Osteocyte (in vitro differentiated cells): ENCODE results near the gene FOXI2. TPM values are rescaled to one million over a fixed set of nuclear protein-coding genes. Genes with fewer than 3 reads are reported as not detected.

Experiments used
- DNase-seq: peaks from one replicate; pipeline ENCODE4 v3.0.0; 2021; ENCODE audit warnings: mixed read lengths; ENCODE audit not compliant: unreplicated experiment; ENCODE audit errors: extremely low spot score
- H3K27ac Mint-ChIP-seq: one replicate; pipeline ENCODE4 v1.8.0; 2021; ENCODE audit warnings: mild to moderate bottlenecking, mixed read lengths; ENCODE audit not compliant: unreplicated experiment
- H3K27me3 Mint-ChIP-seq: one replicate; pipeline ENCODE4 v1.8.0; 2021; ENCODE audit warnings: mixed read lengths; ENCODE audit not compliant: unreplicated experiment
- H3K36me3 Mint-ChIP-seq: one replicate; pipeline ENCODE4 v1.8.0; 2021; ENCODE audit warnings: mixed read lengths; ENCODE audit not compliant: unreplicated experiment
- H3K4me1 Mint-ChIP-seq: one replicate; pipeline ENCODE4 v1.8.0; 2021; ENCODE audit warnings: mixed read lengths; ENCODE audit not compliant: unreplicated experiment
- H3K4me3 Mint-ChIP-seq: one replicate; pipeline ENCODE4 v1.8.0; 2021; ENCODE audit warnings: mild to moderate bottlenecking, moderate library complexity, mixed read lengths; ENCODE audit not compliant: unreplicated experiment
- H3K9me3 Mint-ChIP-seq: one replicate; pipeline ENCODE4 v1.8.0; 2021; ENCODE audit warnings: mixed read lengths; ENCODE audit not compliant: unreplicated experiment
- total RNA-seq: library from RNA; stranded (reverse); gene quantifications from 2 replicates; pipeline ENCODE4 v1.2.1, GENCODE V29; 2021
- TF ChIP-seq, protein P1 (sequence below): fragments of 200-600 bp; sonication (generic); IDR thresholded peaks from 2 replicates; pipeline ENCODE4 v1.5.0; 2021; ENCODE audit warnings: antibody characterized with exemption, mild to moderate bottlenecking, moderate library complexity

The FOXI2 gene
- total RNA-seq, 1 donor from 2014 or later, result not detected

DNA sequence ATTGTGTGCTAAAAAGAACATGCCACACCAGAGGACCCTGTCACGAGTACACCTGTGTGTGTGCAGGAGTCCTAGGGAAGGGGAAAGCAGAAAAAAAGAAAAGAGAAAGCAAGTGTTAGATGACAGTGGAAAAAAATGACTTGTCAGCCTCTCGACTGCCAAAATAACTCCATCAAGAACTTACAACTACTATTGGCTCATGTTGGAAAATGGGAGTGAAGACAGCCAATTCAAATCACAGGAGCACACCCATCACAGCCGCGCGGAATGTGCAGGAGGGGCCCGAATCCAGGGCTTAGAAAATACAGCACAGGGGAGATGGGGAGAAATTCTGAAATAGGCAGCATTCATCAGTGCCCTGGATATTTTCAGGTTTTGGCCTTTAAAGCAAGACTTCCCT is 38.1 kb upstream of the FOXI2 start:
- Mint-ChIP-seq H3K9me3 (no peaks in the 10 kb centered on the region), H3K4me1 (no peaks in the 10 kb centered on the region), H3K36me3 (no peaks in the 10 kb centered on the region), H3K27ac (no peak overlapping the region), H3K27me3 (no peaks in the 10 kb centered on the region), H3K4me3 (no peak overlapping the region)
- no peak for DNase-seq
- TF ChIP-seq, protein P1, sequence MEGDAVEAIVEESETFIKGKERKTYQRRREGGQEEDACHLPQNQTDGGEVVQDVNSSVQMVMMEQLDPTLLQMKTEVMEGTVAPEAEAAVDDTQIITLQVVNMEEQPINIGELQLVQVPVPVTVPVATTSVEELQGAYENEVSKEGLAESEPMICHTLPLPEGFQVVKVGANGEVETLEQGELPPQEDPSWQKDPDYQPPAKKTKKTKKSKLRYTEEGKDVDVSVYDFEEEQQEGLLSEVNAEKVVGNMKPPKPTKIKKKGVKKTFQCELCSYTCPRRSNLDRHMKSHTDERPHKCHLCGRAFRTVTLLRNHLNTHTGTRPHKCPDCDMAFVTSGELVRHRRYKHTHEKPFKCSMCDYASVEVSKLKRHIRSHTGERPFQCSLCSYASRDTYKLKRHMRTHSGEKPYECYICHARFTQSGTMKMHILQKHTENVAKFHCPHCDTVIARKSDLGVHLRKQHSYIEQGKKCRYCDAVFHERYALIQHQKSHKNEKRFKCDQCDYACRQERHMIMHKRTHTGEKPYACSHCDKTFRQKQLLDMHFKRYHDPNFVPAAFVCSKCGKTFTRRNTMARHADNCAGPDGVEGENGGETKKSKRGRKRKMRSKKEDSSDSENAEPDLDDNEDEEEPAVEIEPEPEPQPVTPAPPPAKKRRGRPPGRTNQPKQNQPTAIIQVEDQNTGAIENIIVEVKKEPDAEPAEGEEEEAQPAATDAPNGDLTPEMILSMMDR, result no peak

DNA sequence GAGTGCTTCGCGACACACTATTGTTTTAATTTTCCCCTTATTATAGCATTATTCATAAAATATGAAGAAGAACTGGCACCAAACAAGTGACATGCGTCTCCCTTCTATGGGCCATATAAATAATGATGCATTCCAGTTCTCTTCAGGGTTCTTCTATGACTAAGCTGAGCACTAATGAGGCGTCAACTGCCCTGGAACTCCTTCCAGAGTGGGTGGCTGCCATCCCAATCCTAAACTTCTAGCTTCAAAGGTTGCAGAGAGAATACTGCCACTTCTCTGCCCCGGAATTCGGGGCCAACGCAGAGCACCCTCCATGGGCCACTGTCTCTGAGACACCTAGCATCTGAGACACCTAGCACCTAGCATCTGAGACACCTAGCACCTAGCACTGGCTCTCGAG is 37.7 kb upstream of the FOXI2 start:
- Mint-ChIP-seq H3K9me3 (peaks cover 4% of the 10 kb centered on the region), H3K4me3 (no peak overlapping the region), H3K27ac (no peak overlapping the region), H3K4me1 (no peaks in the 10 kb centered on the region), H3K36me3 (no peaks in the 10 kb centered on the region), H3K27me3 (no peaks in the 10 kb centered on the region)
- DNase-seq, result no peak
- TF ChIP-seq, protein P1, result no peak

DNA sequence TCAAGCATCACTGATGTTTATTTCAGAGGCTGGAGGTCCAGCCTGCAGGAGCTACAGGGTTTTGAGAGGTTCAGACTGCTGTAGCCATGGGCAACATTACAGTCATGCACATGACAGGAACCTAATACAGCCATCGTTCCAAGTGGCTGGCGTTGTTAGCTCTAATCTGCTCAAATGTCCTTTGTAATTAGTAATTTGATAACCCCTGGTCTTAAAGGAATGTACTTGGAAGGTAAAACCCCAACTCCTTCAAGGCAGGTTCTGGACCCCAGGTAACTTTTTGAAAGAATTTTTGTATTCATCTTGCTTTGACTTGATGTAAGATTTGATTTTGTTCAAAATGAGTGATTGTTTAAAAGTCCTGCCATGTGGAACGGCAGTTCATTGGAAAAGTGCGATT is 34.7 kb upstream of the FOXI2 start:
- H3K4me1 Mint-ChIP-seq, result no peaks in the 10 kb centered on the region
- H3K27me3 Mint-ChIP-seq, result no peaks in the 10 kb centered on the region
- H3K9me3 Mint-ChIP-seq, result peaks cover 4% of the 10 kb centered on the region
- H3K4me3 Mint-ChIP-seq, result no peak overlapping the region
- H3K27ac Mint-ChIP-seq, result no peak overlapping the region
- no peak for DNase-seq
- TF ChIP-seq, protein P1, result no peak
- H3K36me3 Mint-ChIP-seq, result no peaks in the 10 kb centered on the region

DNA sequence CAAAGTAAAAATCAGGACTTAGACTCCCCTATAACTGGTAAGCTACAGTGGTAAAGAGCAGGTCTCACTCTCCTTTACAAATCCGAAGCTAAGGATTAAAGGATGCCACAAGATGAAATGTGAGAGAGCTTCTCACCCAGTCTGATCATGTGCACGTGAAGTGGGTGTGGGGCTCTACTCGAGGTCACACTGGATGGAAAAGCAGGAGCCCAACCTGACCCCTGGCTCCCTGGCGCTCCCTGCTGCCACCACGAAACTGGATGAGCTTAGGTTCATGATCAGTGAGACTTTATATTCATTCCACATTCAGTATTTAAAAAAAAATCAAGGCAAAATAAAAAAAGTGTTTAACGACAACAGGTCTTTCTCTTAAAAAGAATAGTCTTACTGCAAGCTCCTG is 21.7 kb upstream of the FOXI2 start:
- no peaks in the 10 kb centered on the region for H3K9me3 Mint-ChIP-seq
- DNase-seq, result no peak
- TF ChIP-seq, protein P1, result no peak
- H3K36me3 Mint-ChIP-seq, result no peaks in the 10 kb centered on the region
- H3K27ac Mint-ChIP-seq, result no peak overlapping the region
- H3K4me1 Mint-ChIP-seq, result no peaks in the 10 kb centered on the region
- H3K27me3 Mint-ChIP-seq, result no peaks in the 10 kb centered on the region
- no peak overlapping the region for H3K4me3 Mint-ChIP-seq

DNA sequence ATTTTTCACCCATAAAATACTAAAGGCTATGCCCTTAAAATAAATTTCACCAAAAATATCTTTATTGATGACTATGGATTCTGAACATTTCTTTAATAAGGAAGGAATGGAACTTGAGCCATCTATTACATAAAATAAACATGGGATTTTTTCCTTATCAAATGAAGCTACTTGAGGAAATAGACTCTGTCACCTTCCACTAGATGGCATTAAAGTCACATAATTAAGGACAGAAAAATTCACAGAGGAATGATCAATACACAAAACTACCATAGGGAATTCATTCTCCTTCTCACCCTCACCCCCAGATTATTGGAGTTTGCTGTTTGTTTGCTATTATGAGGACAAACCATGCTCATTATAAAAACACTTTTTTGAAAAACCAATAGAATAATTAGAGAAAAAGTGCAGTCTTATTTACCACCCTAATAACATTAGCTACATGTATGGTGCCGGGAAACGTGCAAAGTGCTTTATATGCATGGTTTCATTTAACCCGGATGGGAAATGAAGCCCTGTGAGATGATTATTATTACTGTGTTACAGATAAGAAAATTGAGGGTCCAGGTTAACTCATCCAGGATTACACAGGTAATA is 21.1 kb upstream of the FOXI2 start:
- H3K9me3 Mint-ChIP-seq, result no peaks in the 10 kb centered on the region
- no peaks in the 10 kb centered on the region for H3K36me3 Mint-ChIP-seq
- TF ChIP-seq, protein P1, result peak; percentile 49
- no peaks in the 10 kb centered on the region for H3K4me1 Mint-ChIP-seq
- no peak overlapping the region for H3K4me3 Mint-ChIP-seq
- H3K27me3 Mint-ChIP-seq, result no peaks in the 10 kb centered on the region
- no peak for DNase-seq
- H3K27ac Mint-ChIP-seq, result no peak overlapping the region
